SK-N-SH treated with all-trans-retinoic acid at 6 μM for 48 hours (cell line): Measurements from ENCODE around the gene MRM3.
"Not testable (repeated sequence)": the region's sequence is repeated elsewhere in the genome, so short reads cannot be mapped to it uniquely, and the experiment has no call there.

Experiments
- ESRRG ChIP-seq: fragments of 250-450 bp; sonication (Bioruptor Pico); IDR thresholded peaks from 2 replicates; pipeline ENCODE4 v1.6.1; 2021; ENCODE audit warnings: mild to moderate bottlenecking
- OSR1 ChIP-seq: fragments of 250-450 bp; sonication (Bioruptor Pico); IDR thresholded peaks from 2 replicates; pipeline ENCODE4 v1.8.0; 2022; ENCODE audit warnings: moderate library complexity, mild to moderate bottlenecking, inconsistent platforms
- PPARA ChIP-seq: fragments of 250-450 bp; sonication (Bioruptor Pico); IDR thresholded peaks from 2 replicates; pipeline ENCODE4 v1.5.0; 2020; ENCODE audit warnings: mild to moderate bottlenecking, borderline replicate concordance
- SNAI2 ChIP-seq: fragments of 250-450 bp; sonication (Bioruptor Pico); IDR thresholded peaks from 2 replicates; pipeline ENCODE4 v1.5.0; 2020; ENCODE audit warnings: mild to moderate bottlenecking, moderate library complexity
- TOX ChIP-seq: fragments of 250-450 bp; sonication (Bioruptor Pico); IDR thresholded peaks from 2 replicates; pipeline ENCODE4 v1.8.0; 2021; ENCODE audit warnings: mild to moderate bottlenecking, moderate library complexity, borderline replicate concordance
- ZC3H10 ChIP-seq: fragments of 250-450 bp; sonication (Bioruptor Pico); IDR thresholded peaks from 2 replicates; pipeline ENCODE4 v1.5.1; 2021; ENCODE audit warnings: mild to moderate bottlenecking, moderate library complexity
- ZFP3 ChIP-seq: fragments of 250-450 bp; sonication (Bioruptor Pico); IDR thresholded peaks from 2 replicates; pipeline ENCODE4 v1.5.0; 2020; ENCODE audit warnings: mild to moderate bottlenecking, moderate library complexity
- ZFP30 ChIP-seq: fragments of 450-650 bp; formaldehyde crosslinking; IDR thresholded peaks from 2 replicates; pipeline ENCODE4 v1.5.0; 2022; ENCODE audit warnings: mild to moderate bottlenecking, moderate library complexity
- ZNF565 ChIP-seq: fragments of 450-650 bp; formaldehyde crosslinking; conservative IDR thresholded peaks from 2 replicates; pipeline ENCODE4 v1.5.0; 2020; ENCODE audit warnings: low read depth, mild to moderate bottlenecking, moderate library complexity
- ZNF70 ChIP-seq: fragments of 450-650 bp; formaldehyde crosslinking; IDR thresholded peaks from 2 replicates; pipeline ENCODE4 v1.5.0; 2020; ENCODE audit warnings: mild to moderate bottlenecking, moderate library complexity
- ZNF8 ChIP-seq: fragments of 450-650 bp; formaldehyde crosslinking; IDR thresholded peaks from 2 replicates; pipeline ENCODE4 v1.5.0; 2020; ENCODE audit warnings: mild to moderate bottlenecking, moderate library complexity
- TF ChIP-seq, protein P1 (sequence below): fragments of 250-450 bp; sonication (Bioruptor Pico); IDR thresholded peaks from 2 replicates; pipeline ENCODE4 v1.8.0; 2020; ENCODE audit warnings: mild to moderate bottlenecking, moderate library complexity, borderline replicate concordance
- TF ChIP-seq, protein P2 (sequence below): fragments of 250-450 bp; sonication (Bioruptor Pico); IDR thresholded peaks from 2 replicates; pipeline ENCODE4 v1.8.0; 2021; ENCODE audit warnings: low read depth, mild to moderate bottlenecking, moderate library complexity, borderline replicate concordance
- TF ChIP-seq, protein P3 (sequence below): fragments of 250-450 bp; sonication (Bioruptor Pico); IDR thresholded peaks from 2 replicates; pipeline ENCODE4 v1.5.0; 2020; ENCODE audit warnings: mild to moderate bottlenecking, moderate library complexity

DNA sequence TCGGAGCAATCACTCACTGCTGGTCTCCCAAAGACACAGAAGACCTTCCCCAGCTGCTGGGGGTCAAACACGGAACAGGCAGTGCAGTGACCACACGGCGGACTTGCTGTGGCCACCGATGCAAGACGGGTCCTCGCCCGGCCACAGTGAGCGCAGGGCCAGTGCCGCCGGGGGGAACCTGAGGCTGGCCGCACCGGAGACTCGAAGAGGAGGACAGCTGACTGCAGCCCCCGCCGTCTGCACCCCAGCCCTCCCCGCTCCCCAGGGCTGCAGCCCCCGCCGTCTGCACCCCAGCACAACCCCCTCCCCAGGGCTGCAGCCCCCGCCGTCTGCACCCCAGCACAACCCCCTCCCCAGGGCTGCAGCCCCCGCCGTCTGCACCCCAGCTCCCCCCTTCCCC is 23.7 kb downstream of the MRM3 start:
- not testable (repeated sequence) for TF ChIP-seq ZNF565 (CRISPR knock-in tag); ZC3H10 (CRISPR knock-in tag); SNAI2 (CRISPR knock-in tag); ZFP3; ZFP30 (CRISPR knock-in tag); TOX (CRISPR knock-in tag); ESRRG; ZNF8 (CRISPR knock-in tag); OSR1 (CRISPR knock-in tag); PPARA (CRISPR knock-in tag); ZNF70
- TF ChIP-seq, protein P1, sequence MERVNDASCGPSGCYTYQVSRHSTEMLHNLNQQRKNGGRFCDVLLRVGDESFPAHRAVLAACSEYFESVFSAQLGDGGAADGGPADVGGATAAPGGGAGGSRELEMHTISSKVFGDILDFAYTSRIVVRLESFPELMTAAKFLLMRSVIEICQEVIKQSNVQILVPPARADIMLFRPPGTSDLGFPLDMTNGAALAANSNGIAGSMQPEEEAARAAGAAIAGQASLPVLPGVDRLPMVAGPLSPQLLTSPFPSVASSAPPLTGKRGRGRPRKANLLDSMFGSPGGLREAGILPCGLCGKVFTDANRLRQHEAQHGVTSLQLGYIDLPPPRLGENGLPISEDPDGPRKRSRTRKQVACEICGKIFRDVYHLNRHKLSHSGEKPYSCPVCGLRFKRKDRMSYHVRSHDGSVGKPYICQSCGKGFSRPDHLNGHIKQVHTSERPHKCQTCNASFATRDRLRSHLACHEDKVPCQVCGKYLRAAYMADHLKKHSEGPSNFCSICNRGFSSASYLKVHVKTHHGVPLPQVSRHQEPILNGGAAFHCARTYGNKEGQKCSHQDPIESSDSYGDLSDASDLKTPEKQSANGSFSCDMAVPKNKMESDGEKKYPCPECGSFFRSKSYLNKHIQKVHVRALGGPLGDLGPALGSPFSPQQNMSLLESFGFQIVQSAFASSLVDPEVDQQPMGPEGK (CRISPR knock-in tag): not testable (repeated sequence)
- TF ChIP-seq, protein P2, sequence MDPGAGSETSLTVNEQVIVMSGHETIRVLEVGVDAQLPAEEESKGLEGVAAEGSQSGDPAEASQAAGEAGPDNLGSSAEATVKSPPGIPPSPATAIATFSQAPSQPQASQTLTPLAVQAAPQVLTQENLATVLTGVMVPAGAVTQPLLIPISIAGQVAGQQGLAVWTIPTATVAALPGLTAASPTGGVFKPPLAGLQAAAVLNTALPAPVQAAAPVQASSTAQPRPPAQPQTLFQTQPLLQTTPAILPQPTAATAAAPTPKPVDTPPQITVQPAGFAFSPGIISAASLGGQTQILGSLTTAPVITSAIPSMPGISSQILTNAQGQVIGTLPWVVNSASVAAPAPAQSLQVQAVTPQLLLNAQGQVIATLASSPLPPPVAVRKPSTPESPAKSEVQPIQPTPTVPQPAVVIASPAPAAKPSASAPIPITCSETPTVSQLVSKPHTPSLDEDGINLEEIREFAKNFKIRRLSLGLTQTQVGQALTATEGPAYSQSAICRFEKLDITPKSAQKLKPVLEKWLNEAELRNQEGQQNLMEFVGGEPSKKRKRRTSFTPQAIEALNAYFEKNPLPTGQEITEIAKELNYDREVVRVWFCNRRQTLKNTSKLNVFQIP (CRISPR knock-in tag): not testable (repeated sequence)
- TF ChIP-seq, protein P3, sequence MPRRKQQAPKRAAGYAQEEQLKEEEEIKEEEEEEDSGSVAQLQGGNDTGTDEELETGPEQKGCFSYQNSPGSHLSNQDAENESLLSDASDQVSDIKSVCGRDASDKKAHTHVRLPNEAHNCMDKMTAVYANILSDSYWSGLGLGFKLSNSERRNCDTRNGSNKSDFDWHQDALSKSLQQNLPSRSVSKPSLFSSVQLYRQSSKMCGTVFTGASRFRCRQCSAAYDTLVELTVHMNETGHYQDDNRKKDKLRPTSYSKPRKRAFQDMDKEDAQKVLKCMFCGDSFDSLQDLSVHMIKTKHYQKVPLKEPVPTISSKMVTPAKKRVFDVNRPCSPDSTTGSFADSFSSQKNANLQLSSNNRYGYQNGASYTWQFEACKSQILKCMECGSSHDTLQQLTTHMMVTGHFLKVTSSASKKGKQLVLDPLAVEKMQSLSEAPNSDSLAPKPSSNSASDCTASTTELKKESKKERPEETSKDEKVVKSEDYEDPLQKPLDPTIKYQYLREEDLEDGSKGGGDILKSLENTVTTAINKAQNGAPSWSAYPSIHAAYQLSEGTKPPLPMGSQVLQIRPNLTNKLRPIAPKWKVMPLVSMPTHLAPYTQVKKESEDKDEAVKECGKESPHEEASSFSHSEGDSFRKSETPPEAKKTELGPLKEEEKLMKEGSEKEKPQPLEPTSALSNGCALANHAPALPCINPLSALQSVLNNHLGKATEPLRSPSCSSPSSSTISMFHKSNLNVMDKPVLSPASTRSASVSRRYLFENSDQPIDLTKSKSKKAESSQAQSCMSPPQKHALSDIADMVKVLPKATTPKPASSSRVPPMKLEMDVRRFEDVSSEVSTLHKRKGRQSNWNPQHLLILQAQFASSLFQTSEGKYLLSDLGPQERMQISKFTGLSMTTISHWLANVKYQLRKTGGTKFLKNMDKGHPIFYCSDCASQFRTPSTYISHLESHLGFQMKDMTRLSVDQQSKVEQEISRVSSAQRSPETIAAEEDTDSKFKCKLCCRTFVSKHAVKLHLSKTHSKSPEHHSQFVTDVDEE (CRISPR knock-in tag): not testable (repeated sequence)
